K562 (cell line): Measurements from ENCODE around the gene VGLL3. TPM values are rescaled to one million over a fixed set of nuclear protein-coding genes. Genes with fewer than 3 reads are reported as not detected.

Source experiments
- CBX8 ChIP-seq: fragments of 200-600 bp; sonication (generic); IDR thresholded peaks from 2 replicates; pipeline ENCODE4 v1.6.1; 2012; ENCODE audit warnings: borderline replicate concordance, mixed run types, low read depth, mild to moderate bottlenecking, moderate library complexity, mixed read lengths, low read length, control low read depth, inconsistent platforms; ENCODE audit not compliant: poor library complexity, severe bottlenecking; ENCODE audit errors: extremely low read depth
- L3MBTL2 ChIP-seq: fragments of 450-650 bp; IDR thresholded peaks from 2 replicates; pipeline ENCODE4 v1.6.1; 2016; ENCODE audit warnings: mild to moderate bottlenecking, moderate library complexity
- LEF1 ChIP-seq: fragments of 450-650 bp; IDR thresholded peaks from 2 replicates; pipeline ENCODE4 v1.6.1; 2016; ENCODE audit warnings: mild to moderate bottlenecking
- MCM5 ChIP-seq: fragments of 450-650 bp; IDR thresholded peaks from 2 replicates; pipeline ENCODE4 v1.6.1; 2016; ENCODE audit warnings: low read depth
- POLR2H ChIP-seq: IDR thresholded peaks from 2 replicates; pipeline ENCODE4 v1.6.1; 2016; ENCODE audit warnings: missing genetic modification characterization, low read depth, mild to moderate bottlenecking, control low read depth, missing compliant biosample characterization, moderate library complexity
- TRIM25 ChIP-seq: fragments of 450-650 bp; IDR thresholded peaks from 2 replicates; pipeline ENCODE4 v1.7.0; 2016; ENCODE audit warnings: borderline replicate concordance
- ZNF174 ChIP-seq: fragments of 250-450 bp; sonication (Bioruptor Pico); IDR thresholded peaks from 2 replicates; pipeline ENCODE4 v1.4.0; 2020; ENCODE audit warnings: mild to moderate bottlenecking
- ZNF23 ChIP-seq: fragments of 250-450 bp; sonication (Bioruptor Pico); IDR thresholded peaks from 2 replicates; pipeline ENCODE4 v1.4.0; 2020; ENCODE audit warnings: mild to moderate bottlenecking
- ZNF766 ChIP-seq: fragments of 200-800 bp; sonication (Bioruptor generic); conservative IDR thresholded peaks from 2 replicates; pipeline ENCODE4 v1.6.1; 2016; ENCODE audit warnings: missing genetic modification characterization, missing compliant biosample characterization
- polyA plus RNA-seq, 8 experiments: library from polyadenylated mRNA; depleted of rRNA in 4 of 8; stranded (reverse) in 5 of 8; unstranded in 3 of 8; fragments of >200 nt; fragmentation: Nextera tagmentation in 2 of 8; fragmentation: Illumina TruSeq in 1 of 8; extraction: Ambion mirVana in 2 of 8; extraction: Trizol in 1 of 8; gene quantifications; 2 replicates each; pipeline versions ENCODE4 v1.2.1 to v1.2.3, GENCODE V29; 2011 to 2014; ENCODE audit warnings: inconsistent platforms in 1 of 8, missing spikeins in 1 of 8
- total RNA-seq, 7 experiments: library from RNA; depleted of rRNA in 6 of 7; stranded (reverse); fragments of >200 nt in 6 of 7; fragmentation: Illumina TruSeq in 2 of 7; extraction: Trizol in 2 of 7; gene quantifications; 2 replicates each; pipeline versions ENCODE4 v1.2.1 to v1.2.3, GENCODE V29; 2011 to 2021; ENCODE audit warnings: low replicate concordance in 1 of 7
- TF ChIP-seq, protein P1 (sequence below): sonication (generic); formaldehyde crosslinking; IDR thresholded peaks from 2 replicates; pipeline ENCODE4 v1.8.0; 2023; ENCODE audit warnings: missing genetic modification reagents, mild to moderate bottlenecking, borderline replicate concordance

Gene VGLL3
- total and polyA plus RNA-seq, 9 of the 15 experiments (the other 6 are each of a cell fraction or from before 2014, with no cell fraction given) = under 0.01 to 0.09 (median 0.04) TPM; not detected in 6

DNA sequence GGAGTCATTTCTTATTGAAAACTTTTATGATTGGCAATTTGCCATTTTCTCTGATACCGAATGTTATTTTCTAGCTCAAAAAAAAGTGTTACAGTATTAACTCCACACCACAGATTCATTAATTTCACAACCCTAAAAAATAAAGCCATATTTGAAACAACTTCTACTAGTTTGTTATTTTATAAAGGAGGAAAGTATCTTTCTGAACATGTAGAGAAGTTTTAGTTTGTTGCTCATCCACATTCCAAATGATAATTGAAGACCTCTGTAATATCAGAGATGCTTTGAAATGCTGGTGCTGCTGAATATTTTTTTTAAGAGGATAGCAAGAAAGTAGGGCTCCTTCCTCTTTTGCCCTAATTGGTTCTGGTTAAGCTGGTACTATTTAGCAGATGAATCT is 1.9 kb downstream of the VGLL3 start (continued):
- TF ChIP-seq, protein P1, sequence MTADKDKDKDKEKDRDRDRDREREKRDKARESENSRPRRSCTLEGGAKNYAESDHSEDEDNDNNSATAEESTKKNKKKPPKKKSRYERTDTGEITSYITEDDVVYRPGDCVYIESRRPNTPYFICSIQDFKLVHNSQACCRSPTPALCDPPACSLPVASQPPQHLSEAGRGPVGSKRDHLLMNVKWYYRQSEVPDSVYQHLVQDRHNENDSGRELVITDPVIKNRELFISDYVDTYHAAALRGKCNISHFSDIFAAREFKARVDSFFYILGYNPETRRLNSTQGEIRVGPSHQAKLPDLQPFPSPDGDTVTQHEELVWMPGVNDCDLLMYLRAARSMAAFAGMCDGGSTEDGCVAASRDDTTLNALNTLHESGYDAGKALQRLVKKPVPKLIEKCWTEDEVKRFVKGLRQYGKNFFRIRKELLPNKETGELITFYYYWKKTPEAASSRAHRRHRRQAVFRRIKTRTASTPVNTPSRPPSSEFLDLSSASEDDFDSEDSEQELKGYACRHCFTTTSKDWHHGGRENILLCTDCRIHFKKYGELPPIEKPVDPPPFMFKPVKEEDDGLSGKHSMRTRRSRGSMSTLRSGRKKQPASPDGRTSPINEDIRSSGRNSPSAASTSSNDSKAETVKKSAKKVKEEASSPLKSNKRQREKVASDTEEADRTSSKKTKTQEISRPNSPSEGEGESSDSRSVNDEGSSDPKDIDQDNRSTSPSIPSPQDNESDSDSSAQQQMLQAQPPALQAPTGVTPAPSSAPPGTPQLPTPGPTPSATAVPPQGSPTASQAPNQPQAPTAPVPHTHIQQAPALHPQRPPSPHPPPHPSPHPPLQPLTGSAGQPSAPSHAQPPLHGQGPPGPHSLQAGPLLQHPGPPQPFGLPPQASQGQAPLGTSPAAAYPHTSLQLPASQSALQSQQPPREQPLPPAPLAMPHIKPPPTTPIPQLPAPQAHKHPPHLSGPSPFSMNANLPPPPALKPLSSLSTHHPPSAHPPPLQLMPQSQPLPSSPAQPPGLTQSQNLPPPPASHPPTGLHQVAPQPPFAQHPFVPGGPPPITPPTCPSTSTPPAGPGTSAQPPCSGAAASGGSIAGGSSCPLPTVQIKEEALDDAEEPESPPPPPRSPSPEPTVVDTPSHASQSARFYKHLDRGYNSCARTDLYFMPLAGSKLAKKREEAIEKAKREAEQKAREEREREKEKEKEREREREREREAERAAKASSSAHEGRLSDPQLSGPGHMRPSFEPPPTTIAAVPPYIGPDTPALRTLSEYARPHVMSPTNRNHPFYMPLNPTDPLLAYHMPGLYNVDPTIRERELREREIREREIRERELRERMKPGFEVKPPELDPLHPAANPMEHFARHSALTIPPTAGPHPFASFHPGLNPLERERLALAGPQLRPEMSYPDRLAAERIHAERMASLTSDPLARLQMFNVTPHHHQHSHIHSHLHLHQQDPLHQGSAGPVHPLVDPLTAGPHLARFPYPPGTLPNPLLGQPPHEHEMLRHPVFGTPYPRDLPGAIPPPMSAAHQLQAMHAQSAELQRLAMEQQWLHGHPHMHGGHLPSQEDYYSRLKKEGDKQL (CRISPR knock-in tag) = no peak
- TF ChIP-seq CBX8 (no peak), ZNF766 (CRISPR knock-in tag) (no peak), ZNF23 (CRISPR knock-in tag) (no peak), TRIM25 (no peak), LEF1 (no peak), ZNF174 (CRISPR knock-in tag) (no peak), MCM5 (no peak), L3MBTL2 (no peak), POLR2H (tag) (no peak)
